ENCODE measurements around the gene SAFB2. TPM values are rescaled to one million over a fixed set of nuclear protein-coding genes. Genes with fewer than 3 reads are reported as not detected.
A peak's percentile ranks its signal among the peaks of the same experiment; 100 is the strongest.

SAFB2 gene
- total RNA-seq, 1 donor from 2014 or later: 53.3 TPM

GRCh38 chr19:5595129-5595528 lies 27.4 kb downstream of the SAFB2 start:
- no peak for DNase-seq (ENCODE audit: low spot score)
- no peaks in the 10 kb centered on the region for H3K9me3 Mint-ChIP-seq
- H3K4me3 Mint-ChIP-seq: no peak overlapping the region
- TF ChIP-seq EZH2 (IDR thresholded peaks at IDR 0.05): no peak
- no peak for TF ChIP-seq CTCF (IDR thresholded peaks at IDR 0.05)
- TF ChIP-seq EZH2phosphoT487 (IDR thresholded peaks at IDR 0.05): no peak
- Histone ChIP-seq H3K4me1 (no peaks in the 10 kb centered on the region), H2AFZ (replicated peaks) (no peak overlapping the region), H3K4me3 (no peak overlapping the region), H3K9ac (no peak overlapping the region), H3K4me2 (no peak overlapping the region), H3K9me3 (ENCODE audit: low read depth) (no peaks in the 10 kb centered on the region), H3K27me3 (no peaks in the 10 kb centered on the region), H3K79me2 (ENCODE audit: low read depth) (no peaks in the 10 kb centered on the region), H3K36me3 (no peaks in the 10 kb centered on the region), H4K20me1 (ENCODE audit: low read depth) (peaks cover 4% of the 10 kb centered on the region), H3K27ac (no peak overlapping the region), H3F3A (ENCODE audit: low read depth) (no peaks in the 10 kb centered on the region)
- H3K27ac Mint-ChIP-seq: no peak overlapping the region
- peaks cover 36% of the 10 kb centered on the region for H3K36me3 Mint-ChIP-seq
- H3K27me3 Mint-ChIP-seq (ENCODE audit: insufficient read depth, low read depth): no peaks in the 10 kb centered on the region
- peaks cover 14% of the 10 kb centered on the region for H3K4me1 Mint-ChIP-seq

GRCh38 chr19:5594521-5594950 lies 28.0 kb downstream of the SAFB2 start:
- Mint-ChIP-seq H3K27me3 (ENCODE audit: insufficient read depth, low read depth) (no peaks in the 10 kb centered on the region), H3K4me3 (no peak overlapping the region), H3K27ac (peak overlapping the region; percentile 53), H3K9me3 (no peaks in the 10 kb centered on the region), H3K36me3 (peaks cover 34% of the 10 kb centered on the region), H3K4me1 (peaks cover 14% of the 10 kb centered on the region)
- no peak overlapping the region for H3K4me2 ChIP-seq
- no peaks in the 10 kb centered on the region for H3K9me3 ChIP-seq (ENCODE audit: low read depth)
- H3K27ac ChIP-seq: no peak overlapping the region
- no peaks in the 10 kb centered on the region for H3K36me3 ChIP-seq
- TF ChIP-seq CTCF (IDR thresholded peaks at IDR 0.05): no peak
- TF ChIP-seq EZH2phosphoT487 (IDR thresholded peaks at IDR 0.05): no peak
- TF ChIP-seq EZH2 (IDR thresholded peaks at IDR 0.05): no peak
- no peaks in the 10 kb centered on the region for H3F3A ChIP-seq (ENCODE audit: low read depth)
- H4K20me1 ChIP-seq (ENCODE audit: low read depth): peaks cover 4% of the 10 kb centered on the region
- H3K9ac ChIP-seq: no peak overlapping the region
- no peaks in the 10 kb centered on the region for H3K27me3 ChIP-seq
- no peak overlapping the region for H2AFZ ChIP-seq (replicated peaks)
- DNase-seq (ENCODE audit: low spot score): no peak
- H3K79me2 ChIP-seq (ENCODE audit: low read depth): no peaks in the 10 kb centered on the region
- no peak overlapping the region for H3K4me3 ChIP-seq
- H3K4me1 ChIP-seq: no peaks in the 10 kb centered on the region

- no peak for TF ChIP-seq EZH2phosphoT487 (IDR thresholded peaks at IDR 0.05)
- no peak for TF ChIP-seq CTCF (IDR thresholded peaks at IDR 0.05)
- no peak for TF ChIP-seq EZH2 (IDR thresholded peaks at IDR 0.05)
- Histone ChIP-seq H3K27ac (no peak overlapping the region), H2AFZ (replicated peaks) (no peak overlapping the region), H3K9ac (no peak overlapping the region), H3K27me3 (no peaks in the 10 kb centered on the region), H3K9me3 (ENCODE audit: low read depth) (no peaks in the 10 kb centered on the region), H3K4me3 (no peak overlapping the region), H3K4me2 (no peak overlapping the region), H4K20me1 (ENCODE audit: low read depth) (peaks cover 4% of the 10 kb centered on the region), H3K36me3 (no peaks in the 10 kb centered on the region), H3K79me2 (ENCODE audit: low read depth) (no peaks in the 10 kb centered on the region), H3F3A (ENCODE audit: low read depth) (no peaks in the 10 kb centered on the region), H3K4me1 (no peaks in the 10 kb centered on the region)
- H3K36me3 Mint-ChIP-seq: peaks cover 31% of the 10 kb centered on the region
- peak overlapping the region; percentile 28 for H3K27ac Mint-ChIP-seq
- no peaks in the 10 kb centered on the region for H3K9me3 Mint-ChIP-seq
- H3K4me3 Mint-ChIP-seq: no peak overlapping the region
- no peak for DNase-seq (ENCODE audit: low spot score)
- H3K4me1 Mint-ChIP-seq: peaks cover 14% of the 10 kb centered on the region
- no peaks in the 10 kb centered on the region for H3K27me3 Mint-ChIP-seq (ENCODE audit: insufficient read depth, low read depth)
Measured at GRCh38 chr19:5593343-5594255, 29.0 kb downstream of the SAFB2 start.
